NCI-H1417 (cell line): ENCODE results near the gene MAPK8IP3.

ENCODE experiments used
- DNase-seq, 3 experiments: peaks; one replicate each; lab custom pipeline; 2025; lab: John Stamatoyannopoulos, UW

The MAPK8IP3 gene

DNA sequence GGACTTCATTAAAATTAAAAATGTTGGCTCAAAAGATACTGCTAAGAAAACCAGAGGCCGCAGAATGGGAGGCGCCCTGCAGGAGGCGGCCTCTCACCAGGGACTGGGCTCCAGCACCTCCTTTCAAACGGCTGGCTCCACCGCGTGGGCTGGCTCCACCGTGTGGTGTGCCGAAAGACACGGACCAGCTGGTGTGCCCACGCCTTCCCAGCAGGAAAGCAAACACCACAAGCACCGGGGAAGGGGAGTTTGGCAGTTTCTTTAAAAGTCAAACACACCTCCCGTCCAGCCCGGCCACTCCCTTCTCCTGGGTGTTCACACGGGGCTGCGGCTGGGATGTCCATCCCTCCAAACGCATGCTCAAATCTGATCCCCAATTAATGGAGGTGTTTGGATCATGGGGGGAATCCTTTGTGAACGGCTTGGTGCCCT, 106.8 kb downstream of the MAPK8IP3 start:
- peak; percentile 77 to 89 (median 81) for DNase-seq

GRCh38 chr16:1815461-1815860, 109.5 kb downstream of the MAPK8IP3 start:
- DNase-seq: no peak

DNA sequence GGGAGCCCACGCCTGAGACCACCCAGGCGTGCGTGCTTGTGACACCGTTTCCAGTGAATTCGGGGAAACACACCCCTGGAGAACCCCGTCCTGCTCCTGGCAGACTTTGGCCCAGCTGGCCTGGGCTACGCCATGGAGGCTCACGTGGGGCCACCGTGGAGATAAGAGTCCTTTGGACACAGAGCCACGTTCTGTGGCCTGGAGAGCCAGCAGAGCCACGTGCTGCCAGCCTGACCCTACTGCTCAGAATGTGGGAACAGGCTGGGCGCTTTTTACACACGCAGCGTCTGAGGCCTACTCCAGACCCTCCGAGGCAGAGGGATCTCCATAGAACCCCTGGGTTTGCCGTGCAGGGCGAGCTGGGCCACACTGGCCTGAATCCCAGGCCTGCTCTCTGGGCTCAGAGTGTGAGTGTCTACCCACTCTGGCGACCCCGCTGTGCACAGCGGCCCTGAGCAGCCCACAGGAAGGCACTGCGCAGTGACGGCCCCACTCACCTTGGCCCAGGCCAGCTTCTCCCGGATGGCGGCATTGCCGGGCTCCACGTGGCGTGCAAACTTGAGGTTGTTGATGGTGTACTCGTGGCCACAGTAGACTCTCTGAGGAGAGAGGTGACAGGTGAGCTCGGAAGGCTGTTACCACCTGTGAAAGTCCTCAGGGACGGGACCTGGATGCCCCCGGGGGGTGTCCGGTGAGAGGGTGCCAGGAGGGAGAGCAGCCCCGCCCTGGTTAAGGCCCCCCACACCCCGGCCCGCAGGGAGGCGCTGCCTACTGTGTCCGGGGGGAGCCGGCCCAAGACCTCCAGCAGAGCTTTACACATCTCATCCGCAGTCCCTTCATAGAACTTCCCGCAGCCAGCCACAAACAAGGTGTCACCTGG, 110.6 kb downstream of the MAPK8IP3 start:
- DNase-seq: no peak

- no peak for DNase-seq
These were observed 111.2 kb downstream of the MAPK8IP3 start for GRCh38 chr16:1817276-1817589.

- no peak for DNase-seq
These were observed 111.7 kb downstream of the MAPK8IP3 start for GRCh38 chr16:1817716-1818115.

DNA sequence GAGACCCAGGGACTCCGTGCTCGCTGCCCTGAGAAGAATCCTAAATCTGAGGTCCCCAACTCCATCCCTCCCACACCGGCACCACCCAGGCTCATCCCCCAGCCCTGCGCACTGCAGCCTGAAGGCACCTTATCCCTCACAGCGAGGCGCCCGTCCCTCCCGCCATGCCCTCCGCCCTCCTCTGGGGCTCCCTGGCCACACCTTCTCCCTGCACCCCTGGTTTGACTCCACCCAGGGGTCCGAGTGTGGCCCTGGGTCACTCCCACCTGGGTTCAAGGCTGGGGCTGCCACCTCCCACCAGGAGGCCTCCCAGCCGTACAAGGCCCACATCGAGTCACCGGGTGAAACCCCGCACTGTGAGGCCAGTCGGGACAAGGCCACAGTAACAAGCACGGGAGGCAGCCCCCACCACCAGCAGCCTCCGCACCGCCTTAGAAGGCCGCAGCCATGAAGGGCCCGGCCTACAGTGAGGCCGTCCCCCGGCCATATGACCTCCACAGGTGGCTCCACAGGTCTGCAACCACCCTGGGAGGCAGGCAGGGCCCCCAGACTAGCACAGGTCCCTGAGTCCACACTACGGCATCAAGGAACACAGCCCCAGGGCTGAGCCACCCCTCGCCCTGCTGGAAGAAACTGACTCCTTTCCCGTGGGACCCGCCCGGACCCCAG, 112.3 kb downstream of the MAPK8IP3 start:
- DNase-seq: no peak

- DNase-seq: no peak
These were observed 113.0 kb downstream of the MAPK8IP3 start for GRCh38 chr16:1818873-1819525.

DNA sequence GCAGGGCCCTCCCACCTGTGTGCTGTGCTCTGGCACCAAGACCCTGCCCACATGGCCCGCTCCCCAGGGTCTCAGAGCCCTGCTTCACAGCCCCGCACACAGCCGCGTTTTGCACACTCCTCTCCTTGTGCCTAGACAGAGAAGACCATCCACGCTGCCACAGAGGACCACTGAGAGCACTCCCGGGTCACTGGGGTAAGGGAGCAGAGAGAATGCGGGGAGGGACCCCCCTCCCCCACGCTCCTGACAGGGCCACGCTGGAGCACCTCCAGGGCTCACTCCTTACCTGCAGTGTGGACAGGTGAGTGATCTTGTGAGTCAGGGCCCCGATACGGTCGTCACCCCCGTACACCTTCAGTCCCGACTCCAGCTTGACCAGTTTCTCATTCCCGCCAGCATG, 113.6 kb downstream of the MAPK8IP3 start:
- no peak for DNase-seq
